ENCODE measurements around the gene LY86.

Gene LY86

GRCh38 chr6:6547110-6547879 is 41.2 kb upstream of the LY86 start:
- peak; percentile 95 for TF ChIP-seq CTCF (conservative IDR thresholded peaks at IDR 0.05; ENCODE audit: low read depth, low read length)
- peak overlapping the region; percentile 49 for H3K4me3 ChIP-seq (ENCODE audit: low read depth, low read length)
- DNase-seq (ENCODE audit: low read depth), result peak; percentile 89

GRCh38 chr6:6556161-6556737 is 32.3 kb upstream of the LY86 start:
- no peak overlapping the region for H3K4me3 ChIP-seq (ENCODE audit: low read depth, low read length)
- no peak for TF ChIP-seq CTCF (conservative IDR thresholded peaks at IDR 0.05; ENCODE audit: low read depth, low read length)
- DNase-seq (ENCODE audit: low read depth), result no peak

GRCh38 chr6:6556738-6557503 is 31.6 kb upstream of the LY86 start:
- peak; percentile 43 for DNase-seq (ENCODE audit: low read depth)
- peak; percentile 73 for TF ChIP-seq CTCF (conservative IDR thresholded peaks at IDR 0.05; ENCODE audit: low read depth, low read length)
- no peak overlapping the region for H3K4me3 ChIP-seq (ENCODE audit: low read depth, low read length)

- DNase-seq (ENCODE audit: low read depth), result no peak
- H3K4me3 ChIP-seq (ENCODE audit: low read depth, low read length), result no peak overlapping the region
- no peak for TF ChIP-seq CTCF (conservative IDR thresholded peaks at IDR 0.05; ENCODE audit: low read depth, low read length)
Measured at GRCh38 chr6:6557504-6557839, 31.0 kb upstream of the LY86 start.

GRCh38 chr6:6557886-6558285 is 30.6 kb upstream of the LY86 start:
- DNase-seq (ENCODE audit: low read depth), result no peak
- no peak for TF ChIP-seq CTCF (conservative IDR thresholded peaks at IDR 0.05; ENCODE audit: low read depth, low read length)
- no peak overlapping the region for H3K4me3 ChIP-seq (ENCODE audit: low read depth, low read length)

GRCh38 chr6:6559994-6560570 is 28.4 kb upstream of the LY86 start:
- H3K4me3 ChIP-seq (ENCODE audit: low read depth, low read length), result no peak overlapping the region
- no peak for TF ChIP-seq CTCF (conservative IDR thresholded peaks at IDR 0.05; ENCODE audit: low read depth, low read length)
- DNase-seq (ENCODE audit: low read depth), result no peak

Data from choroid plexus epithelial cell (primary cell).